OCI-LY7 (cell line): ENCODE results near the gene MOB3A. TPM values are rescaled to one million over a fixed set of nuclear protein-coding genes. Genes with fewer than 3 reads are reported as not detected.

Experiments
- BruUV-seq: library from RNA; stranded (reverse); fragments of 400-500 nt; replicated peaks from 2 replicates; lab custom pipeline; 2021; lab: Mats Ljungman, UMichigan
- CTCF ChIA-PET: fragments of 300-600 bp; sonication (Branson Sonifier 250); formaldehyde crosslinking; loops from one replicate; lab custom pipeline; 2022; ENCODE audit warnings: antibody characterized with exemption; ENCODE audit not compliant: unreplicated experiment; lab: Charles Lee
- POLR2A ChIA-PET: fragments of 300-600 bp; sonication (Branson Sonifier 250); formaldehyde crosslinking; loops from one replicate; lab custom pipeline; 2022; ENCODE audit warnings: antibody characterized with exemption; lab: Charles Lee
- DNase-seq: peaks from one replicate; pipeline ENCODE4 v3.0.0-alpha.2; 2015; ENCODE audit warnings: low spot score
- H2AFZ ChIP-seq: fragments of 200-600 bp; sonication (generic), shearing (Covaris generic); 2 replicates; pipeline ENCODE4 v1.6.1; 2014; ENCODE audit warnings: mild to moderate bottlenecking, antibody characterized with exemption, low read length, moderate library complexity
- H3K27ac ChIP-seq: fragments of 200-600 bp; sonication (generic); 2 replicates; pipeline ENCODE4 v1.5.1; 2014; ENCODE audit warnings: mixed run types, low read depth, mild to moderate bottlenecking, moderate library complexity, low read length, inconsistent platforms; ENCODE audit not compliant: poor library complexity, severe bottlenecking
- H3K36me3 ChIP-seq: fragments of 200-600 bp; sonication (generic); 2 replicates; pipeline ENCODE4 v1.6.1; 2014; ENCODE audit warnings: mild to moderate bottlenecking, antibody characterized with exemption, low read length, moderate library complexity, mixed read lengths; ENCODE audit not compliant: insufficient read depth
- H3K4me1 ChIP-seq: fragments of 200-600 bp; sonication (generic); 2 replicates; pipeline ENCODE4 v1.5.1; 2014; ENCODE audit warnings: mild to moderate bottlenecking, low read length; ENCODE audit not compliant: insufficient read depth, poor library complexity, severe bottlenecking
- H3K4me2 ChIP-seq: fragments of 200-600 bp; sonication (generic); 2 replicates; pipeline ENCODE4 v1.6.1; 2014; ENCODE audit warnings: mild to moderate bottlenecking, low read length
- H3K4me3 ChIP-seq: fragments of 200-600 bp; sonication (generic); 2 replicates; pipeline ENCODE4 v1.5.1; 2014; ENCODE audit warnings: mild to moderate bottlenecking, low read depth, low read length; ENCODE audit not compliant: poor library complexity, severe bottlenecking
- H3K79me2 ChIP-seq: fragments of 200-600 bp; sonication (generic); 2 replicates; pipeline ENCODE4 v1.6.1; 2016; ENCODE audit warnings: low read depth, mild to moderate bottlenecking, low read length, moderate library complexity, mixed read lengths; ENCODE audit not compliant: insufficient read depth
- H3K9me2 ChIP-seq: fragments of 200-600 bp; sonication (generic); 2 replicates; pipeline ENCODE4 v1.6.1; 2016; ENCODE audit warnings: mild to moderate bottlenecking, low read length, mixed read lengths; ENCODE audit not compliant: insufficient read depth
- H3K9me3 ChIP-seq: fragments of 200-600 bp; sonication (generic); 2 replicates; pipeline ENCODE4 v1.6.1; 2014; ENCODE audit warnings: mild to moderate bottlenecking, mixed run types, low read length, mixed read lengths
- H4K20me1 ChIP-seq: fragments of 200-600 bp; sonication (generic); 2 replicates; pipeline ENCODE4 v1.6.1; 2014; ENCODE audit warnings: mild to moderate bottlenecking, antibody characterized with exemption, low read length, moderate library complexity, mixed read lengths; ENCODE audit not compliant: insufficient read depth
- EZH2phosphoT487 ChIP-seq: fragments of 200-600 bp; sonication (generic); IDR thresholded peaks from 2 replicates; pipeline ENCODE4 v1.6.1; 2018; ENCODE audit warnings: low read depth, borderline replicate concordance, mild to moderate bottlenecking, mixed run types, antibody characterized with exemption, low read length, moderate library complexity, mixed read lengths
- intact Hi-C: fragments of 100-400 bp; cut with micrococcal nuclease; formaldehyde crosslinking; loops from one replicate; pipeline ENCODE4 v1.10.0; 2022; ENCODE audit not compliant: unreplicated experiment
- total RNA-seq, 2 experiments: library from RNA; depleted of rRNA in 1 of 2; stranded (reverse); fragments of >200 nt in 1 of 2; shearing (Covaris generic) in 1 of 2; gene quantifications; 2 replicates each; pipeline ENCODE4 v1.2.3, GENCODE V29; 2014 to 2022
- TF ChIP-seq, protein P1 (sequence below): fragments of 200-600 bp; sonication (generic); conservative IDR thresholded peaks from 2 replicates; pipeline ENCODE4 v1.5.1; 2014; ENCODE audit warnings: mild to moderate bottlenecking, antibody characterized with exemption, low read length, moderate library complexity, mixed read lengths

The MOB3A gene
- total RNA-seq, 2 experiments from 2014 or later: 54.6 to 111 TPM

DNA sequence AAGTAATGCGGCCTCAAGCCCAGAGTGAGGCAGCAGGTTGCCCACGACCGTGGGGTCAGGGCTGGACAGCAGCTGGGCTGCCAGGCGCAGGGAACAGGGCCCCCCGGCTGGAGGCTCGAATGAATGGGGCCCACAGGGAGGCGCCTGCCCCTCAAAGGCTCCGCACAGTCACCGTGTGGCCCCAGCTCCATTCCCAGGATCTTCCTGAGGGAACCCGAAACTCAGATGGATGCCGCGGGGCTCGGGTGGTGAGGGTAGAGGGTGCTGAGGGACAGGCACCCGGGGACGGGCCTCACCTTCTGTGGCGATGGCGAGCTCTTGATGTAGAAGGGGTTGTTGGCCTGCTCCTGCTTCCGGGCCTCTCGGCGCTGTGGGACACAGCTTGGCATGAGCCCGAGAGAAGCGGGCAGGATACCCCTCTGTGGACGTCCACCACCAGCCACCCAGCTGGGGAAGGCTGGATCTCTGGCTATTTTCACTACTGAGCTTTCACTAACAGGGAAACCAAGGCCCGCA lies 19.8 kb upstream of the MOB3A start:
- CTCF ChIA-PET: no interaction called here

DNA sequence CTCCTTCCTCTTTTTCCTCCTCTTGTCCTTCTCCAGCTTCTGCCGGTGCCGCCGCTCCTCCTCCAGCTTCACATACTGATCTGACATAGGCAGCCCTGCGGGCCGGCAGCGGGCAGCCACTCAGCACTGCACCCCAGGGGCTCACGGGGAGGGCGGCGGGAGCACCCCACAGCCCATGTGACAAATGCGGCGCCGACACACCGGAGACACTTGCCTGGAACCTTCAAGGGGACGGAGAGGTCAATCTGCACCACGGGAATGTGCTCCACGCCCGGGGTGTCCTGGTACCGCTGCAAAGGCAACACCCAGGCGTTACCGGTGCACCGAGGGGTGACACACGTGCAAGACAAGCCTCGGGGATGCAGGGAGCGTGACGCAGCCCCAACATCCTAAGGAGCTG lies 19.2 kb upstream of the MOB3A start:
- Histone ChIP-seq H2AFZ (no peak overlapping the region), H3K9me2 (no peaks in the 10 kb centered on the region), H3K79me2 (no peaks in the 10 kb centered on the region), H3K4me2 (no peak overlapping the region), H3K27ac (no peak overlapping the region), H3K36me3 (peaks cover 92% of the 10 kb centered on the region), H4K20me1 (no peaks in the 10 kb centered on the region), H3K9me3 (no peaks in the 10 kb centered on the region), H3K4me1 (no peaks in the 10 kb centered on the region), H3K4me3 (no peak overlapping the region)
- CTCF ChIA-PET: no interaction called here
- no TSS peak for BruUV-seq
- no peak for DNase-seq
- POLR2A ChIA-PET: no interaction called here
- intact Hi-C loops: no loop called here
- TF ChIP-seq, protein P1, sequence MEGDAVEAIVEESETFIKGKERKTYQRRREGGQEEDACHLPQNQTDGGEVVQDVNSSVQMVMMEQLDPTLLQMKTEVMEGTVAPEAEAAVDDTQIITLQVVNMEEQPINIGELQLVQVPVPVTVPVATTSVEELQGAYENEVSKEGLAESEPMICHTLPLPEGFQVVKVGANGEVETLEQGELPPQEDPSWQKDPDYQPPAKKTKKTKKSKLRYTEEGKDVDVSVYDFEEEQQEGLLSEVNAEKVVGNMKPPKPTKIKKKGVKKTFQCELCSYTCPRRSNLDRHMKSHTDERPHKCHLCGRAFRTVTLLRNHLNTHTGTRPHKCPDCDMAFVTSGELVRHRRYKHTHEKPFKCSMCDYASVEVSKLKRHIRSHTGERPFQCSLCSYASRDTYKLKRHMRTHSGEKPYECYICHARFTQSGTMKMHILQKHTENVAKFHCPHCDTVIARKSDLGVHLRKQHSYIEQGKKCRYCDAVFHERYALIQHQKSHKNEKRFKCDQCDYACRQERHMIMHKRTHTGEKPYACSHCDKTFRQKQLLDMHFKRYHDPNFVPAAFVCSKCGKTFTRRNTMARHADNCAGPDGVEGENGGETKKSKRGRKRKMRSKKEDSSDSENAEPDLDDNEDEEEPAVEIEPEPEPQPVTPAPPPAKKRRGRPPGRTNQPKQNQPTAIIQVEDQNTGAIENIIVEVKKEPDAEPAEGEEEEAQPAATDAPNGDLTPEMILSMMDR: no peak
- no peak for TF ChIP-seq EZH2phosphoT487

More for the DNA sequence above, 19.8 kb upstream of the MOB3A start:
- no peaks in the 10 kb centered on the region for H3K79me2 ChIP-seq
- H3K27ac ChIP-seq: no peak overlapping the region
- BruUV-seq: no TSS peak
- H3K4me1 ChIP-seq: no peaks in the 10 kb centered on the region
- intact Hi-C loops: no loop called here
- no peak overlapping the region for H3K4me3 ChIP-seq
- H3K9me2 ChIP-seq: no peaks in the 10 kb centered on the region
- no peak for DNase-seq
- no peak overlapping the region for H3K4me2 ChIP-seq
- POLR2A ChIA-PET: no interaction called here
- no peaks in the 10 kb centered on the region for H3K9me3 ChIP-seq
- TF ChIP-seq, protein P1: no peak
- no peak for TF ChIP-seq EZH2phosphoT487
- no peaks in the 10 kb centered on the region for H4K20me1 ChIP-seq
- no peak overlapping the region for H2AFZ ChIP-seq
- H3K36me3 ChIP-seq: peaks cover 92% of the 10 kb centered on the region

DNA sequence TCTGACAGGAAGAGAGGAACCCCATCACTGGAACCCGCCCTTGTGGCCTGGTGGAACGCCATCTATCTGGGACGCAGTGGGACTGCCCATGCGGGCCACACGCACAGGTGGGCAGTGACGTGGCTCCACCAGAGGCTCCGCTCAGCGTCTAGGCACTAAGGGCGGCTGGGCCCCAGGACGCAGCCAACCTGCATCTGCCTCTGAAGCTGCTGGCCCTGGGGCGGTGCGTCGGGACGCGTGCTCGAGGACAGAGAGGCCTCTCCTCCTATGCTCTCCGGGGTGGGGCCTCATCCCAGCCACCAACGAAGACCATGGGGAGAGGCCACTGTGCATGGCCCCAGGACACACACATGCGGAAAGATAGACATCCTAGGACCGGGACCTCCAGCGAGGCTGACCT lies 18.7 kb upstream of the MOB3A start:
- DNase-seq: no peak
- Histone ChIP-seq H3K27ac (no peak overlapping the region), H3K4me3 (no peak overlapping the region), H2AFZ (no peak overlapping the region), H3K79me2 (no peaks in the 10 kb centered on the region), H3K9me2 (no peaks in the 10 kb centered on the region), H4K20me1 (no peaks in the 10 kb centered on the region), H3K9me3 (no peaks in the 10 kb centered on the region), H3K36me3 (peaks cover 92% of the 10 kb centered on the region), H3K4me2 (no peak overlapping the region), H3K4me1 (no peaks in the 10 kb centered on the region)
- TF ChIP-seq EZH2phosphoT487: no peak
- TF ChIP-seq, protein P1: no peak
- POLR2A ChIA-PET: no interaction called here
- no TSS peak for BruUV-seq
- intact Hi-C loops: no loop called here
- CTCF ChIA-PET: no interaction called here
